ENCODE data around the gene CCDC88A.

The CCDC88A gene

GRCh38 chr2:55437515-55438390, 18.1 kb upstream of the CCDC88A start:
- no peak overlapping the region for H3K4me3 ChIP-seq (ENCODE audit: low read depth, low read length)
- TF ChIP-seq CTCF (IDR thresholded peaks at IDR 0.05; ENCODE audit: insufficient read depth, low read length, missing control alignments): no peak
- ChIA-PET POLR2A (no interaction called here), CTCF (interaction anchor here (1.1 kb wide), 1 partner anchor 7 kb away, joined by 3 read pairs; no protein-coding TSS in a partner anchor)
- no peak for DNase-seq (ENCODE audit: low read depth, low spot score)

GRCh38 chr2:55431982-55432627, 12.4 kb upstream of the CCDC88A start:
- ChIA-PET CTCF (interaction anchor here (0.6 to 1.5 kb wide), 24 partner anchors 9 to 254 kb away, joined by 3 to 8 read pairs (median 4); partner anchors contain the start of genes CCDC88A and RPS27A), POLR2A (no interaction called here)
- no peak for DNase-seq (ENCODE audit: low read depth, low spot score)
- H3K4me3 ChIP-seq (ENCODE audit: low read depth, low read length): no peak overlapping the region
- peak; percentile 30 for TF ChIP-seq CTCF (IDR thresholded peaks at IDR 0.05; ENCODE audit: insufficient read depth, low read length, missing control alignments)

GRCh38 chr2:55430211-55430975, 10.7 kb upstream of the CCDC88A start:
- ChIA-PET POLR2A (no interaction called here), CTCF (interaction anchor here (0.7 to 1.5 kb wide), 3 partner anchors 8 to 86 kb away, joined by 3 to 7 read pairs (median 3); partner anchors contain the start of gene CCDC88A)
- no peak overlapping the region for H3K4me3 ChIP-seq (ENCODE audit: low read depth, low read length)
- no peak for DNase-seq (ENCODE audit: low read depth, low spot score)
- TF ChIP-seq CTCF (IDR thresholded peaks at IDR 0.05; ENCODE audit: insufficient read depth, low read length, missing control alignments): no peak

- POLR2A ChIA-PET: interaction anchor here (1.4 kb wide), 1 partner anchor 8 kb away, joined by 3 read pairs; no protein-coding TSS in a partner anchor
These were observed 8.6 kb upstream of the CCDC88A start for GRCh38 chr2:55428258-55428657.

GRCh38 chr2:55425431-55425831, 5.8 kb upstream of the CCDC88A start:
- CTCF ChIA-PET: no interaction called here
- H3K4me3 ChIP-seq (ENCODE audit: low read depth, low read length): no peak overlapping the region
- peak; percentile 82 for DNase-seq (ENCODE audit: low read depth, low spot score)

More at GRCh38 chr2:55428258-55428657, 8.6 kb upstream of the CCDC88A start:
- no peak overlapping the region for H3K4me3 ChIP-seq (ENCODE audit: low read depth, low read length)
- CTCF ChIA-PET: no interaction called here
- TF ChIP-seq CTCF (IDR thresholded peaks at IDR 0.05; ENCODE audit: insufficient read depth, low read length, missing control alignments): no peak
- DNase-seq (ENCODE audit: low read depth, low spot score): no peak

More at GRCh38 chr2:55425431-55425831, 5.8 kb upstream of the CCDC88A start:
- POLR2A ChIA-PET: no interaction called here
- TF ChIP-seq CTCF (IDR thresholded peaks at IDR 0.05; ENCODE audit: insufficient read depth, low read length, missing control alignments): no peak

Measured in AG04449 (cell line).